Activated CD4-positive, alpha-beta T cell treated with anti-CD3 and anti-CD28 coated beads, Interleukin-2, amount 50 U/mL, for 16 hours (primary cell): ENCODE data around the gene RCOR1.
A peak's percentile ranks its signal among the peaks of the same experiment; 100 is the strongest.

Source experiments
- DNase-seq: peaks from one replicate; pipeline ENCODE4 v3.0.0-alpha.2; 2020

Gene RCOR1

DNA sequence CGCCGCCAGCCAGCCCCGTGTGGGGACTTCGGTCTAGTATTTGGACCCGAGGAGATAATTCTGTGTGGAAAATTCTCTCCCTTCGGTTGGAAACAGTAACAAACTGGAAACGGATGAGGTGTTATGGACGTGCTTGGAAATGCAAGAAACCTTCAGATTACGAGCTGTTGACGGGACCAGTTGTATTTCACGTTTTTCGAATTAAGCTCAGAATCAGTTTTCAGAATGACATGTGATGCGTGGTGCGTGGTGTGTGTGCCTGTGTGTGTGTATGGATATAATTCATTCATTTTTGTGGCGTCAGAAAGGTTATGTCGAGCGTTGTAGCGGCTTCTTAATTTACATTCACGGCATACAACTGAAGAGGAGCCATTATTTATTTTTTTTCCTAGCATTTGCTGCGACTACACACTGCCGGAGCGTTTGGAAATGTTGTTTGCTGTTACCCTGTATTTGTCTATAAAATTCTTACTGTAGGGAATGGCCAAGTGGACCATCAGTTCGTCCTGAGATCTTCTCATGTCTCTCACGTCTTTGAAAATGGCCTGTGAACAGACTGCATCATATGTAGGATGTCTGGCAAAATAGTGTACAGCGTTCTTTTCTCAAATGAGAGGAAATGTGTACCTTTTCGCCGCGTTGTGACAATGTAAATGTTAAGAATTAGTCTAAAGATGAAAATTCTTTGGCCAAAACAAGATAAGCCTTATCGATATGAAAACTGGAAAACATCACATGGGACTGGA, 186.1 kb downstream of the RCOR1 start:
- DNase-seq = peak; percentile 51

DNA sequence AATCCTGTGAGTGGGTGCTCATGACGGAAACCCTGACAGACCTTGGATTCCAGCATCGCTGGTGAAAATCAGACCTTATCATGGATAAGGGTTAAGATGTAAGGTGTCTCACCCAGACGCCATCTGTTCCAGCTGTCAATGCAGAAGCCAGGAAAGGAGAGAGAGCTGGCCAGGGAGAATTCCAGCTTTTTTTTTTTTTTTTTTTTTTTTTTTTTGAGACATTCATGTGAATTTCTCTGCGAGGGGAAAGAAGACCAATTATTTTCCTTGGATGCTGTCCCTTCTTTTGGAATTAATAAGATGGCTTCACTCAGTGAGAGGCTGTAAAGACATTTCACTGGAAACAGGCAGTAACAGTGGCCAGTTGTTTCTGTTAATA, 186.6 kb downstream of the RCOR1 start:
- DNase-seq = no peak

DNA sequence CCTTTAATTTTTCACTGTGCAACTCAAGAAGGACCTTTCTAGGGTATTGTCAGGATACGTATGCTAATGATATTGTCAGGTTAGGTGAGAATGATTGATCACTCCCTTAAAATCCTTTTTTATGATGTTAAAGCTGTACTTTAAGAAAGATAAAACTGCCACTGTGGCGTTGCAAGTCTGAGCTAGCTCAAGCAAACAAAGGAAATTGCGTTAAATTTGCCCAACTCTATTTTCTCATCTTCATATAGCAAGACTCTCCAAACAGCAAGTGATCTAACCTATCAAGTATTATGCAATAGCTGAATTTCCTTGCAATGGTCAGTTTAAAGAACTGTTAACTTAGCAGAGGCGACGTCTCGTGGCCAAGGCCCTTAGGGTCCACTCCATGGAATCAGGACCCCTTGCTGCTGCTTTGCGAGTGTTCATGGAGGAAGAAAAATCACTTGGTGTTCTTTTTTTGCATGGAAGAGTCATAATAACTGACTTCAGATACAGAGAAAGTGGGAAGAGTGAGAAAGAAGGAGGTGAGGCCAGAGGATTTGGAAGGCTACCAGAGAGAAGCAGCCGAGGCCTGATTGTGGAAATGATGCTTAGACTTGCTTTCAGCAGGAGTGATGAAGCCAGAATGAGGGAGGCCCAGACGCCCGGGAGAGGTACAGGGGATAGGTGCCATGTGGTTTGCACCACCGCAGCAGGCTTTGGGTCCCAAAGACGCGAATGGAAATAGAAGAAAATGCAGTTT, 187.3 kb downstream of the RCOR1 start:
- DNase-seq = no peak
